ENCODE data around the gene BMS1.
"Not testable (repeated sequence)": the region's sequence is repeated elsewhere in the genome, so short reads cannot be mapped to it uniquely, and the experiment has no call there.

BMS1 gene

GRCh38 chr10:42850931-42851330 is 68.3 kb downstream of the BMS1 start:
- no peak overlapping the region for H3K27ac ChIP-seq
- no peak for TF ChIP-seq ZFX (IDR thresholded peaks at IDR 0.05)
- TF ChIP-seq, protein P1, sequence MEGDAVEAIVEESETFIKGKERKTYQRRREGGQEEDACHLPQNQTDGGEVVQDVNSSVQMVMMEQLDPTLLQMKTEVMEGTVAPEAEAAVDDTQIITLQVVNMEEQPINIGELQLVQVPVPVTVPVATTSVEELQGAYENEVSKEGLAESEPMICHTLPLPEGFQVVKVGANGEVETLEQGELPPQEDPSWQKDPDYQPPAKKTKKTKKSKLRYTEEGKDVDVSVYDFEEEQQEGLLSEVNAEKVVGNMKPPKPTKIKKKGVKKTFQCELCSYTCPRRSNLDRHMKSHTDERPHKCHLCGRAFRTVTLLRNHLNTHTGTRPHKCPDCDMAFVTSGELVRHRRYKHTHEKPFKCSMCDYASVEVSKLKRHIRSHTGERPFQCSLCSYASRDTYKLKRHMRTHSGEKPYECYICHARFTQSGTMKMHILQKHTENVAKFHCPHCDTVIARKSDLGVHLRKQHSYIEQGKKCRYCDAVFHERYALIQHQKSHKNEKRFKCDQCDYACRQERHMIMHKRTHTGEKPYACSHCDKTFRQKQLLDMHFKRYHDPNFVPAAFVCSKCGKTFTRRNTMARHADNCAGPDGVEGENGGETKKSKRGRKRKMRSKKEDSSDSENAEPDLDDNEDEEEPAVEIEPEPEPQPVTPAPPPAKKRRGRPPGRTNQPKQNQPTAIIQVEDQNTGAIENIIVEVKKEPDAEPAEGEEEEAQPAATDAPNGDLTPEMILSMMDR (conservative IDR thresholded peaks at IDR 0.05), result no peak

- TF ChIP-seq, protein P1 (conservative IDR thresholded peaks at IDR 0.05), result no peak
- TF ChIP-seq ZFX (IDR thresholded peaks at IDR 0.05), result no peak
- H3K27ac ChIP-seq, result no peak overlapping the region
Measured at GRCh38 chr10:42859256-42859655, 76.7 kb downstream of the BMS1 start.

DNA sequence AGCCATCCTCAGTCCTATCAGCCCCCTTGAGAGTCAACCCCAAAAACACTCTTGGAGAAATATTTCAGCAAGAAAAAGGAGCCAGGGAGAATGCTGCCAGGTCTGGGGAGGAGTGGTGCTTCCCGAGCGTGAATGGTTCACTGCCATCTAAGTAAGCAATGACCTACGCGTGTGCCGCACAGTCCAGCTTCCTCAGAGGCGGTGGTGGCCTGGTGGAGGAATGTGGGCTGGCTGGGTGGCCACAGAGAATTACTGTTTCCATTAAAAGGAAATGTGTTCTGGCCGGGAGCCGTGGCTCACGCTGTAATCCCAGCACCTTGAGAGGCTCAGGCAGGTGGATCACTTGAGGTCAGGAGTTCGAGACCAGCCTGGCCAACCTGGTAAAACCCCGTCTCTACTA is 77.4 kb downstream of the BMS1 start:
- not testable (repeated sequence) for H3K27ac ChIP-seq

DNA sequence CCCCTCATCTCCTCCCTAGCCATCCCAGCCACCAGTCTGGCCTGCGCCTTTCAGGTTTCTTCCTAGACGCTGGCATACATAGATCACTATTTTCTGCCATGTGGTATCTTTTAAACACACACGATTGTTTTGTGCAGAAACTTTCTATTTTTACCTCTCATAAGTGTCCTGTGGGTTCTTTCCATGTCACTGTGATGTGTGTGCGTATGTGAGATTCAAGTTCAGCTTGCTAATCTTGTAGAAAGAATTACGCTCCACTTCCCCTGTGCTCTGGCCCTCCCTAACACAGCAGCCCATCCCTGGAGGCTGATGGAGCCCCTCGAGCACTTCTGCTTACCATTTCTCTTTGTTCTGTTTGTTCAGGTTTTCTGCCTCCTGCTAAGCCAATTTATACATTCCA is 80.2 kb downstream of the BMS1 start:
- not testable (repeated sequence) for H3K27ac ChIP-seq

- no peak for TF ChIP-seq ZFX (IDR thresholded peaks at IDR 0.05)
- TF ChIP-seq, protein P1 (conservative IDR thresholded peaks at IDR 0.05), result peak; percentile 35
- H3K27ac ChIP-seq, result no peak overlapping the region
Measured at GRCh38 chr10:42864575-42864974, 82.0 kb downstream of the BMS1 start.

DNA sequence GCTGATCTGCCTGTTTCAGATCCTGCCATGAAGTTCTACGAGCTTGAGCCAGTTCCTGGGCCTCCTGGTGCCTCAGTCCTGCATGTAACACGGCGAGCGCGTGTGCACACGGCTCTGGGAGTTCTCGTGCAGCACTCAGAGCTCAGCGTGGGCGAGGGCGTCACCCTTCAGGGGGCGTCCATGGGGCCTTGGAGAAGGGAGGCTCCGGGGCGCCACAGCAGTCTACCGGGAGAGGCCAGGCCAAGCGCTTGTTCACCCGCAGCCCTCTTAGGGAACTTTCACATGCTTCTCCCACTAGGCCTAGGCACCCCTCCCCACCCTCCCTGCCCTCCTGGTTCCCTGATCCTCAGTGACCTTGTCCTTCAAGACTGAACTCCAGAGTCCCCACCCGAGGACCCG is 83.1 kb downstream of the BMS1 start:
- no peak overlapping the region for H3K27ac ChIP-seq
- TF ChIP-seq, protein P1 (conservative IDR thresholded peaks at IDR 0.05), result no peak

- TF ChIP-seq, protein P1 (conservative IDR thresholded peaks at IDR 0.05), result peak; percentile 80
- TF ChIP-seq ZFX (IDR thresholded peaks at IDR 0.05), result no peak
- no peak overlapping the region for H3K27ac ChIP-seq
Measured at GRCh38 chr10:42866115-42866995, 83.8 kb downstream of the BMS1 start.

GRCh38 chr10:42867571-42867970 is 85.0 kb downstream of the BMS1 start:
- TF ChIP-seq ZFX (IDR thresholded peaks at IDR 0.05), result no peak
- TF ChIP-seq, protein P1 (conservative IDR thresholded peaks at IDR 0.05), result no peak
- H3K27ac ChIP-seq, result no peak overlapping the region

Data from C4-2B (cell line).